Measurements from ENCODE around the gene LARP4B.

Gene LARP4B

DNA sequence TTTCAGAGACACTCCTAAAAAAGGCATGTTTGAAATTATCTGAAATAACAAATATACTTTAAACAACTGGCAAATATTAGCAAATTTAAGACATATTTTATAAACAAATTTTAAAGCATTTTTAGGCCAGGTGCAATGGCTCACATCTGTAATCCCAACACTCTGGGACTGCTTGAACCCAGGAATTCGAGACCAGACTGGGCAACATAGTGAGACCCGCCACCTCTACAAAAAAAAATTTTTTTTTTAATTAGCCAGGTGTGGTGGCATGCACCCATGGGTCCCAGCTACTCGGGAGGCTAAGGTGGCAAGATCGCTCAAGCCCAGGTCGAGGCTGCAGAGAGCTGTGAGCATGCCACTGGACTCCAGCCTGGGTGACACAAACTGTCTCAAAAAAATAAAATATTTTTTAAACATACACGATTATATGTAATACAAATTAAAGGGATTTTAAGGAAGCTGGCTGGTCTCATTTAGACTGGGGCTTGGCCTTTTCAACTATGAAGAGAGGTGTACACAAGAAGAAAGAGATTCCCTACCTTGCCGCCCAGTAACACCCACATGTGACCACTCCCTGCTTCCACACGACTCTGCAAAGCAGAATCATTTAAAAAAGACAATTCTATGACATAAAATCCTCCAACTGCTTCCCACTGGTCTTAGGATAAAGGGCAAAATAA lies 7.5 kb downstream of the LARP4B start:
- no peak for DNase-seq

DNA sequence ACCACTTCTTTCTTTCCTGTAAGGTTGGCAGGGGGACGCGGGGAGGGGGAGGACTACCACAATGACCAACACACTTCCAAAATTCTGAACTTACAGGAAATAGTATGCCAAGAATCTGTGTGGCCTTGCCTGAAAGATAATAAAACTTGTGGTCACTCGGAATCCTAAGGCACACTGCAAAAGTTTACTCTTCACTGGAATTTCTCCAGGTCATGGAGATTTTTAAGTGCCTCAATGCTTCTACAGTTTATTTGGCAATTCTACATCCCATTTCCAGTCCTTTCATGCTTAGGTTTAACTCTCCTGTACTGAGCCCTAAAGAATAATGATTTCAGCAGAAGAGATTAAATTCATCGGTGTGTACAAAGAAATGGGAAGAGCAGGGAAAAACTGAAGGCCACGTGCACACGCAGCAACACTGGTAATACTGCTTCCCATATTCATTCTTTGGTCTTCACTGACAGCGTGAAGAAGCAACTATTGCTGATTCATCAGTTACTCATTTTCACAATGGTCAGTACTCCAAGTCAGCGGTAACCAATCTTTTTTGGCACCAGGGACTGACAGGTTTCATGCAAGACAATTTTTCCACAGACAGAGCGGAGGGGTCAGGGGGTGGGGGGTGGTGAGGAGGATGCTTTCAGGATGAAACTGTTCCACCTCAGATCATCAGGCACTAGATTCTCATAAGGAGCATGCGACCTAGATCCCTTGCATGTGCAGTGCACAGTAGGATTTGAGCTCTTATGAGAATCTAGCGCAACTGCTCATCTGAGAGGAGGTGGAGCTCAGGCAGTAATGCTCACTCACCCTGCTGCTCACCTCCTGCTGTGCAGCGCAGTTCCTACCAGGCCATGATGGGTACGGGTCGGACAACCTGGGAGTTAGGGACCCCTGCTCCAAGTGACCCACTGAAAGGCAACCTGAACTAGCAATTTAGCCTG lies 9.8 kb downstream of the LARP4B start:
- no peak for DNase-seq

- DNase-seq: no peak
These were observed 11.1 kb downstream of the LARP4B start for GRCh38 chr10:920450-920849.

- no peak for DNase-seq
These were observed 12.0 kb downstream of the LARP4B start for GRCh38 chr10:919481-919880.

DNA sequence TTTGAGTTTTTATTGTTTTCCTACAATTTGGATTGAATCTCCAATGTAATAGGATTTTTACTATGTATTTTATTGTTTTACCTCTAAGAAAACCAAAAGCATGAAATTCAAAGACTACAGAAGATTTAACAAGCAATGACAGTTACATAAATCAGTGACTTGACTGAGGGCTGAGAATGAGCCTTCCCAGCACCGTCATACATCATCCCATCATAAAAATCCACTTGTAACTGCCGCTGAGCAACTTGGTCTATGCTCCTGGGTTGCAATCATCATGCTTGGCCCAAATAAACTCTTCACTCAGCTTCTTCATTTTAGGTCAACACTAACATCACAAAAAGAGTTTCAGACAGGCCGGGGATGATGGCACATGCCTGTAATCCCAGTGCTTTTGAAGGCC lies 13.5 kb downstream of the LARP4B start:
- no peak for DNase-seq

- DNase-seq: no peak
These were observed 14.1 kb downstream of the LARP4B start for GRCh38 chr10:917416-917720.

GRCh38 chr10:916716-917415 lies 14.6 kb downstream of the LARP4B start:
- no peak for DNase-seq

DNA sequence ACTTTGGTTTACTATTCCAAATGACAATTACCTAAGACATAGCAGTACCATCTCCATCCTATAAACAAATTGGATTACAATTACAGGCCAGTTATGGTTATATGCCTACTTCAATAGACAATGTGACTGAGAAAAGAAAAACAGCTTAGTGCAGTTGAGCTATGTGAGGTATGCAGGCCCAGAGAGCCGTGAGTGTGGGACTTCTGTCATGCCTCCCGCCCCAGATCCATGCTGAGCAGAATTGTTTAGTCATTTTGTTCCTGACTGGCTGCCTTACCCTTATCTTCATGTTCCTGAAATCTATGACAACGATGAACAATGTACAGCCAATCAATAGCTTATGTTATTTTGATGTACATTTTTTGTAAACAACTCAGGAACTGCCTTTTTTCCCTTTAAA lies 21.7 kb downstream of the LARP4B start:
- no peak for DNase-seq

- DNase-seq: no peak
These were observed 25.5 kb downstream of the LARP4B start for GRCh38 chr10:905972-906371.

GRCh38 chr10:905503-905902 lies 26.0 kb downstream of the LARP4B start:
- DNase-seq: no peak

DNA sequence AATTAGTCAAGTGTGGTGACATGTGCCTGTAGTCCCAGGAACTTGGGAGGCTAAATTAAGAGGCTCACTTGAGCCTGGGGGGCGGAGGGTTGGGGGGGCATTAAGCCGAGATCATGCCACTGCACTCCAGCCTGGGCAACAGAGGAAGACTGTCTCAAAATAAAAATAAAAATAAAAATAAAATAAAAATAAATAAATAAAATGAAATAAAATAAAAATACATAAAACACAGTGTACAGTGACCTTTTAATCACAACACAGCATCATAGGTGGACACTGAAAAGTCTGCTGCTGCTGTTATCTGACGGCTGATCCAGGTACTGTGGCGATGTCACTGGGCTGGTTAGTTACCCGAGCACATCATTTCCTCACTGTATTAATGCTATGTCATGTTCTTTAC lies 27.1 kb downstream of the LARP4B start:
- DNase-seq: no peak

GRCh38 chr10:898141-898540 lies 33.4 kb downstream of the LARP4B start:
- DNase-seq: no peak

- DNase-seq: no peak
These were observed 34.5 kb downstream of the LARP4B start for GRCh38 chr10:896982-897381.

- no peak for DNase-seq
These were observed 36.2 kb downstream of the LARP4B start for GRCh38 chr10:895324-895723.

DNA sequence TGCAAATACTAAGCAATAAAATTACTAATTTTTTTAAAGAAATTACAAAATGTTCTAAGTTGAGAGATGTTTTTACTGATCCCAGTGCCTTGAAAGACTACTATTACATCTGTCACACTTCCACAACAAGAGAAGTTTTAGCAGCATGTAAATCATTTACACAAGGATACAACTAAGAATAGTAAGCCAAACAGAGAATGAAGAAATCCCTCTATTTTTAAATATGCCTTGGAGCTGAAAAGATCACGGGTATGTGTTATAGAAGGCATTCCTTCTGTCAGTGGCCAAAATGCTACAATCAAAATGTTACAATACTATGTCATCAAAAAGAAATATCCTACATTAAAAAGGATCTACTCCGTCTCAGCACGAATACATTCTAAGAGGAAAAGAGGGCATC lies 52.6 kb downstream of the LARP4B start:
- DNase-seq: no peak

DNA sequence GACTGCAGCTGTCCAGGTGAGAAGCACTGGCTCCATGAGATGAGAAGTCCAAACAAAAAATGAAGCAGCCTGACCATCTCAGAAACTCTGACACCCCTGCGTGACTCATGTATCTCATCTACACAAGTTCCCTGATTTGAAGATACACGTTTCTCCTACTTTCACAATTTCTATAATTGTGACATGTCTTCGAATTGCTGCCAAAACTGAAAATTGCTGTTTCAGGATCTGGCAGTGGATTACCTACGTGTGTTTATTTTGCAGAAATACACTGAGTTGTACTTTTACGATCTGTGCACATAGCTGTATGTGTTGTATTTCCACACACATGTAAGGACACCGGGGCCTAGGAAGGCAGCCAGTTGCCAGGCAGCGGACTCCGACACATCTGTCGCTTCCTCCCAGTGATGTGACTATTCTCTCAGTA lies 53.2 kb downstream of the LARP4B start:
- DNase-seq: no peak

- no peak for DNase-seq
These were observed 55.1 kb downstream of the LARP4B start for GRCh38 chr10:876438-876837.

- DNase-seq: no peak
These were observed 58.5 kb downstream of the LARP4B start for GRCh38 chr10:873020-873419.

GRCh38 chr10:871951-872403 lies 59.5 kb downstream of the LARP4B start:
- DNase-seq: no peak

GRCh38 chr10:870564-871166 lies 60.8 kb downstream of the LARP4B start:
- DNase-seq: no peak

GRCh38 chr10:869171-869570 lies 62.3 kb downstream of the LARP4B start:
- no peak for DNase-seq

- DNase-seq: no peak
These were observed 63.7 kb downstream of the LARP4B start for GRCh38 chr10:867807-868206.

GRCh38 chr10:866577-866941 lies 64.9 kb downstream of the LARP4B start:
- DNase-seq: no peak

Measured in stimulated activated CD4-positive, alpha-beta T cell treated with anti-CD3 and anti-CD28 coated beads, Interleukin-4, amount 100 ng/mL, for 4 hours (primary cell).